ENCODE measurements around the gene C12orf57. TPM values are rescaled to one million over a fixed set of nuclear protein-coding genes. Genes with fewer than 3 reads are reported as not detected.

The C12orf57 gene
- total RNA-seq, 1 donor from 2014 or later, result 84.6 TPM

- no peak for DNase-seq (ENCODE audit: low read depth, low spot score)
Observed at GRCh38 chr12:6987956-6988553, 44.2 kb downstream of the C12orf57 start.

Other genes with a start within 250 kb of the C12orf57 start
- not detected in 2 replicates for gene PIANP, start 243.2 kb upstream of the C12orf57 start, total RNA-seq
- 54.8 and 71.4 TPM in 2 replicates for gene COPS7A, start 220.0 kb upstream of the C12orf57 start, total RNA-seq
- gene MLF2, start 190.9 kb upstream of the C12orf57 start, total RNA-seq, result 56.9 and 94.9 TPM in 2 replicates
- 45.2 and 61.3 TPM in 2 replicates for gene PTMS, start 177.7 kb upstream of the C12orf57 start, total RNA-seq
- 0.11 and 0.13 TPM in 2 replicates for gene LAG3, start 171.5 kb upstream of the C12orf57 start, total RNA-seq
- 0.07 TPM in 1 of 2 replicates, not detected in the other for gene CD4, start 154.5 kb upstream of the C12orf57 start, total RNA-seq
- gene GPR162, start 122.2 kb upstream of the C12orf57 start, total RNA-seq, result 9.0 and 13.5 TPM in 2 replicates
- 66.5 and 83.1 TPM in 2 replicates for gene P3H3, start 115.6 kb upstream of the C12orf57 start, total RNA-seq
- 0.79 and 1.4 TPM in 2 replicates for gene GNB3, start 103.1 kb upstream of the C12orf57 start, total RNA-seq
- gene CDCA3, start 92.7 kb upstream of the C12orf57 start, total RNA-seq, result 11.0 and 27.2 TPM in 2 replicates
- gene USP5, start 91.9 kb upstream of the C12orf57 start, total RNA-seq, result 105 and 132 TPM in 2 replicates
- 941 and 1,374 TPM in 2 replicates for gene TPI1, start 76.5 kb upstream of the C12orf57 start, total RNA-seq
- gene SPSB2, start 70.7 kb upstream of the C12orf57 start, total RNA-seq, result 3.1 and 5.8 TPM in 2 replicates
- gene LRRC23, start 39.2 kb upstream of the C12orf57 start, total RNA-seq, result 4.4 TPM in 2 replicates
- 8.8 and 12.6 TPM in 2 replicates for gene ENO2, start 29.4 kb upstream of the C12orf57 start, total RNA-seq
- gene ATN1, start 16.1 kb upstream of the C12orf57 start, total RNA-seq, result 6.1 and 6.7 TPM in 2 replicates
- gene RNU7-1, start 206 bp upstream of the C12orf57 start, total RNA-seq, result not detected in 2 replicates
- 0.13 and 0.60 TPM in 2 replicates for gene PTPN6, start 7.3 kb downstream of the C12orf57 start, total RNA-seq
- gene PHB2, start 26.6 kb downstream of the C12orf57 start, total RNA-seq, result 182 and 215 TPM in 2 replicates
- 47.9 and 85.6 TPM in 2 replicates for gene EMG1, start 26.9 kb downstream of the C12orf57 start, total RNA-seq
- 5.2 and 8.6 TPM in 2 replicates for gene LPCAT3, start 74.5 kb downstream of the C12orf57 start, total RNA-seq
- gene C1S, start 116.7 kb downstream of the C12orf57 start, total RNA-seq, result 0.40 and 5.1 TPM in 2 replicates
- gene C1R, start 148.4 kb downstream of the C12orf57 start, total RNA-seq, result 1.9 and 4.4 TPM in 2 replicates
- gene C1RL, start 165.2 kb downstream of the C12orf57 start, total RNA-seq, result 15.6 and 19.7 TPM in 2 replicates
- gene RBP5, start 184.9 kb downstream of the C12orf57 start, total RNA-seq, result not detected in 2 replicates
- gene CLSTN3, start 186.3 kb downstream of the C12orf57 start, total RNA-seq, result 12.8 and 18.5 TPM in 2 replicates
- 28.5 and 31.0 TPM in 2 replicates for gene PEX5, start 245.7 kb downstream of the C12orf57 start, total RNA-seq

Measured in pulmonary artery endothelial cell (primary cell).